Stimulated activated CD4-positive, alpha-beta T cell treated with anti-CD3 and anti-CD28 coated beads, Interleukin-15, amount 100 ng/mL, for 1 hour (primary cell): ENCODE measurements around the gene ZNFX1.

ENCODE experiments used
- DNase-seq, 2 donors: peaks; one replicate each; pipeline ENCODE4 v3.0.0-alpha.2; 2020; ENCODE audit warnings: low read depth in 1 of 2, low spot score in 1 of 2

Gene ZNFX1

GRCh38 chr20:49293122-49293521, 15.3 kb upstream of the ZNFX1 start:
- DNase-seq = no peak

GRCh38 chr20:49292010-49292409, 14.2 kb upstream of the ZNFX1 start:
- no peak for DNase-seq

- no peak for DNase-seq
Observed at GRCh38 chr20:49291200-49291599, 13.3 kb upstream of the ZNFX1 start.

GRCh38 chr20:49290608-49291191, 12.8 kb upstream of the ZNFX1 start:
- no peak for DNase-seq

- no peak for DNase-seq
Observed at GRCh38 chr20:49288784-49289696, 11.2 kb upstream of the ZNFX1 start.

- no peak for DNase-seq
Observed at GRCh38 chr20:49288250-49288751, 10.4 kb upstream of the ZNFX1 start.

DNA sequence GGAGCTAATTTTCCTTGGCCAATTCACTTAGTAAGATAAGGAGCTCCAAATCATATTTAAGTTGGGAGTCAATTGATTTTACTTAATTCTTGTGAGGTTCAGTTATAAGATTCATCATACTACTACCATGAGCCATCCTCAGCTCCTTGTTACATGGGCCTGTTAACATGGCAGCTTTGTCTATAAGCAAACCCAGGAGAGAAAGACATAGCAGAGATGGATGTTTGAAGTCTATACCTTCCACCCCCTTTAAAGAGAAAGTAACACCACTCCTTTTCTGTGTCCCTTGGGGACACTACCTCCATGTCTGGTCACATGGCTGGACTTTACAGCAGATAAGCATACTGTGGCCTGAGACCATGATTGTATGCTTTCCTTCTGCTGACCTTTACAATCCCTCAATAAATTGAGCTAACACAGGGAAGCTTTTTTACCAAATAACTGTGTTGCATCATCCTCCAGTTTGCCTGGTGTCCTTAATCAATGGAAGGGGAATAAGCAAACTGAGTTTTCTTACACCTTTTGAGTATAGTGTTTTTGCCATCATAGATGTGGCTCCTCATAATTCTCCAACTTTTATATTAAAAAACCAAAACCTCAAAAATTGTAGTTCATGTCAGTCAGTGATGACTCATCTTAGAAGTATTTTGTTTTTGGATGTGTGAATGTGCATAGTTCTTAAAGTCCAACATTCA, 9.8 kb upstream of the ZNFX1 start:
- no peak for DNase-seq

GRCh38 chr20:49286689-49287551, 9.1 kb upstream of the ZNFX1 start:
- no peak for DNase-seq

- DNase-seq = no peak
Observed at GRCh38 chr20:49285813-49286494, 8.1 kb upstream of the ZNFX1 start.

DNA sequence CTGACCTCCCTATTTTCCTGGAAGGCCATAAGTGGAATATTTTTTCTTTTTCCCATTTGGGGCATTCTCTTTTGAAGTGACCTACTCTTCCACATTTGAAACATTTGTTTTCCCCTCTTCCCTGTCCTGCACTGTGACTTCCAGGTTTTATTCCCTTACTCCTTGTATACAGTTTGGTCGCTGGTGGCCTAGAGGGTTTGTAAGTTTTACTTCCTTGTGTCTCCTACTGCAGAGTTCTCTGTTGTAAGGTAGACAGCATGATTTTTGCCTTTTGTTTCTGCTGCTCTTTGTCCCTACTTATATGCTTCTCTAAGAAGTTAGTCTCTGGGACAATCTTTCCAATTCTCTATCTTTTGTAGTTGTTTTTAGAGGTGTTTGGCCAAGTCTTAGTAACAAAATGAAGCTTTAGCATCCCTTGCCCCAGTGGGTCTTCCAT, 7.4 kb upstream of the ZNFX1 start:
- DNase-seq = no peak

GRCh38 chr20:49284818-49285217, 7.0 kb upstream of the ZNFX1 start:
- DNase-seq = no peak

DNA sequence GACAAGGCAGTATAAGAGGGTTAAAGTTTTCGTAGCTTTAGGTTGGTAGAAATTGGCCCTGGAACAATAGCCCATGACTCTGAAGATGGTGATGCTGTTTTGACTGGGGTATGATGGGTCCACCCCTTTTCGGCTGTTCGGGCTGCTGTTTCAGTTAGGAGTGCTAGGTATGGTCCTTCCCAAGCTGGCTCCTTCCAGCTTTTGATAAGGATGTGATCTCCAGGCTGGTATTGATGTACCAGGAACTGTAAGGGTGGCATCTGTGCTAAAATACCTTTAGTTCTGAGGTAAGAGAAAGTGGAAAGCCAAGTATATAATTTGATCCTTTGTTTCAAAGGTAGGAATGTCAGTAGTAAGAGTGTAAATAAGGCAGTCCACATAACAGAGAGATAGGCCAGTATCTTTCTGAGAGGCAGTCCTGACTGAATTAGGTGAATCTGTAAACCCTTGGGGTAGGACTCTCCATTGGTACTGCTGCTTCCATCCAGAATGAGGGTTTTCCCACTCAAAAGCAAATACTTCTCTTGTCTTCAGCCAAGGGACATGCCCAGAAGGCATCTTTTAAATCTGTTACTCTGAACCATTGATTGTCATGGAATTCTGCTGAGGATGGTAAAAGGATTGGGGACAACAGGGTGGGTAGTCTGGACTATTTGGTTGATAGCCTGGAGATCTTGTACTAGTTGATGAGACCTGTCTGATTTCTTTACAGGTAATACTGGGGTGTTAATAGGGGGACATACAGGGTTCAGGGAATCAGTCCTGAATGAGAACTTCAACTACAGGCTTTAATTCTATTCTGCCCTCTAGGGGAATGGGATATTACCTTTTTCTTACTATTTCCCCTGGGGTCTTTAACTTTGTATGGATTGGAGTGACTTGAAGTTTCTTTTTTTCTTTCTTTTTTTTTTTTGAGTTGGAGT, 6.1 kb upstream of the ZNFX1 start:
- DNase-seq = no peak

- no peak for DNase-seq
Observed at GRCh38 chr20:49283176-49283702, 5.4 kb upstream of the ZNFX1 start.

- DNase-seq = no peak
Observed at GRCh38 chr20:49282584-49283171, 4.8 kb upstream of the ZNFX1 start.

DNA sequence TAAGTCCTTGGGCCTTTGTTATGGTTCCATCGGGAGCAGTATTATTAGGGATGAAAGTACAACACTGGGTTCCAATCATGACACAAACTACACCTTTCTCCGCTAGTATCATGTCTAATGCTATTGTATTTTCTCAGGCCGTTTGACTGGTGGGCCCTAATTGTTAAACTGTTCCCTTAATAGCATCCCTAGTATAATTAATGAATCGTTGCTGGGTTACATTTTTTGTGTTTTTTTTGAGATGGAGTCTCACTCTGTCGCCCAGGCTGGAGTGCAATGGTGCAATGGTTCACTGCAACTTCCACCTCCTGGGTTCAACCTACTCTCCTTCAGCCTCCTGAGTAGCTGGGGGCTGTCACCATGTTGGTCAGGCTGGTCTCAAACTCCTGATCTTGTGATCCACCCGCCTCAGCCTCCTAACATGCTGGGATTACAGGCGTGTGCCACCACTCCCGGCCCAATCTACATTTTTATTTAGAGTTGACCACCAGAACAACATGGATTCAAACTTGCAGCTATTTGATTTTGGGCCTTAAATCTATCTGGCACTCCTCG, 4.1 kb upstream of the ZNFX1 start:
- no peak for DNase-seq

GRCh38 chr20:49281059-49281912, 3.4 kb upstream of the ZNFX1 start:
- DNase-seq = no peak

GRCh38 chr20:49280463-49281058, 2.7 kb upstream of the ZNFX1 start:
- DNase-seq = no peak
